ENCODE results near the gene RPL10. TPM values are rescaled to one million over a fixed set of nuclear protein-coding genes. Genes with fewer than 3 reads are reported as not detected.

Gene RPL10
- polyA plus RNA-seq (ENCODE audit: insufficient read length in 3 of 3) = 1,000 to 10,000 TPM; 3,021 to 3,596 (median 3,323) TPM
- long read RNA-seq, donor 1, transcript RPL10-207 (7 exons, 657 nt) = minor isoform, 6 of 770 reads
- long read RNA-seq, donor 1, transcript RPL10-201 (6 exons, 2,278 nt) = major isoform, 496 of 770 reads
- long read RNA-seq, donor 1, transcript RPL10-211 (5 exons, 802 nt) = minor isoform, 9 of 770 reads
- long read RNA-seq, donor 1, transcript RPL10-204 (7 exons, 2,318 nt) = minor isoform, 15 of 770 reads
- long read RNA-seq, donor 1, partial matches to known transcripts = 241 of 770 reads
- long read RNA-seq, donor 1, other reads (novel, unspliced or antisense) = 0 of 770 reads
- long read RNA-seq, donor 2, transcript RPL10-204 (7 exons, 2,318 nt) = minor isoform, 14 of 1,018 reads
- long read RNA-seq, donor 2, transcript RPL10-207 (7 exons, 657 nt) = minor isoform, 11 of 1,018 reads
- long read RNA-seq, donor 2, transcript RPL10-211 (5 exons, 802 nt) = minor isoform, 20 of 1,018 reads
- long read RNA-seq, donor 2, transcript RPL10-201 (6 exons, 2,278 nt) = major isoform, 680 of 1,018 reads
- long read RNA-seq, donor 2, partial matches to known transcripts = 278 of 1,018 reads
- long read RNA-seq, donor 2, other reads (novel, unspliced or antisense) = 11 of 1,018 reads
- long read RNA-seq, donor 3, transcript RPL10-204 (7 exons, 2,318 nt) = minor isoform, 29 of 764 reads
- long read RNA-seq, donor 3, transcript RPL10-201 (6 exons, 2,278 nt) = major isoform, 424 of 764 reads
- long read RNA-seq, donor 3, transcript RPL10-211 (5 exons, 802 nt) = minor isoform, 30 of 764 reads
- long read RNA-seq, donor 3, partial matches to known transcripts = 270 of 764 reads
- long read RNA-seq, donor 3, other reads (novel, unspliced or antisense) = 0 of 764 reads
- long read RNA-seq, donor 4, transcript RPL10-211 (5 exons, 802 nt) = minor isoform, 25 of 1,057 reads
- long read RNA-seq, donor 4, transcript RPL10-204 (7 exons, 2,318 nt) = minor isoform, 22 of 1,057 reads
- long read RNA-seq, donor 4, transcript RPL10-207 (7 exons, 657 nt) = minor isoform, 14 of 1,057 reads
- long read RNA-seq, donor 4, transcript RPL10-201 (6 exons, 2,278 nt) = major isoform, 648 of 1,057 reads
- long read RNA-seq, donor 4, partial matches to known transcripts = 339 of 1,057 reads
- long read RNA-seq, donor 4, other reads (novel, unspliced or antisense) = 0 of 1,057 reads
- long read RNA-seq, donor 5, transcript RPL10-211 (5 exons, 802 nt) = minor isoform, 51 of 2,037 reads
- long read RNA-seq, donor 5, transcript RPL10-204 (7 exons, 2,318 nt) = minor isoform, 49 of 2,037 reads
- long read RNA-seq, donor 5, transcript RPL10-201 (6 exons, 2,278 nt) = major isoform, 1,213 of 2,037 reads
- long read RNA-seq, donor 5, transcript RPL10-207 (7 exons, 657 nt) = minor isoform, 31 of 2,037 reads
- long read RNA-seq, donor 5, partial matches to known transcripts = 671 of 2,037 reads
- long read RNA-seq, donor 5, other reads (novel, unspliced or antisense) = 10 of 2,037 reads
- long read RNA-seq, donor 6, transcript RPL10-211 (5 exons, 802 nt) = minor isoform, 26 of 651 reads
- long read RNA-seq, donor 6, transcript RPL10-216 (5 exons, 1,369 nt) = minor isoform, 7 of 651 reads
- long read RNA-seq, donor 6, transcript RPL10-204 (7 exons, 2,318 nt) = minor isoform, 16 of 651 reads
- long read RNA-seq, donor 6, transcript RPL10-201 (6 exons, 2,278 nt) = major isoform, 321 of 651 reads
- long read RNA-seq, donor 6, partial matches to known transcripts = 272 of 651 reads
- long read RNA-seq, donor 6, other reads (novel, unspliced or antisense) = 0 of 651 reads
- long read RNA-seq, donor 7, transcript RPL10-204 (7 exons, 2,318 nt) = minor isoform, 46 of 1,583 reads
- long read RNA-seq, donor 7, transcript RPL10-201 (6 exons, 2,278 nt) = major isoform, 981 of 1,583 reads
- long read RNA-seq, donor 7, transcript RPL10-207 (7 exons, 657 nt) = minor isoform, 14 of 1,583 reads
- long read RNA-seq, donor 7, transcript RPL10-211 (5 exons, 802 nt) = minor isoform, 22 of 1,583 reads
- long read RNA-seq, donor 7, partial matches to known transcripts = 494 of 1,583 reads
- long read RNA-seq, donor 7, other reads (novel, unspliced or antisense) = 18 of 1,583 reads
- long read RNA-seq, donor 8, transcript RPL10-201 (6 exons, 2,278 nt) = major isoform, 1,719 of 2,562 reads
- long read RNA-seq, donor 8, transcript RPL10-204 (7 exons, 2,318 nt) = minor isoform, 43 of 2,562 reads
- long read RNA-seq, donor 8, transcript RPL10-211 (5 exons, 802 nt) = minor isoform, 32 of 2,562 reads
- long read RNA-seq, donor 8, transcript RPL10-207 (7 exons, 657 nt) = minor isoform, 34 of 2,562 reads
- long read RNA-seq, donor 8, partial matches to known transcripts = 686 of 2,562 reads
- long read RNA-seq, donor 8, other reads (novel, unspliced or antisense) = 29 of 2,562 reads
- long read RNA-seq, donor 9, transcript RPL10-204 (7 exons, 2,318 nt) = minor isoform, 22 of 1,091 reads
- long read RNA-seq, donor 9, transcript RPL10-201 (6 exons, 2,278 nt) = major isoform, 596 of 1,091 reads
- long read RNA-seq, donor 9, transcript RPL10-211 (5 exons, 802 nt) = minor isoform, 16 of 1,091 reads
- long read RNA-seq, donor 9, transcript RPL10-207 (7 exons, 657 nt) = minor isoform, 14 of 1,091 reads
- long read RNA-seq, donor 9, partial matches to known transcripts = 428 of 1,091 reads
- long read RNA-seq, donor 9, other reads (novel, unspliced or antisense) = 0 of 1,091 reads
- long read RNA-seq, donor 10, transcript RPL10-211 (5 exons, 802 nt) = minor isoform, 24 of 704 reads
- long read RNA-seq, donor 10, transcript RPL10-204 (7 exons, 2,318 nt) = minor isoform, 36 of 704 reads
- long read RNA-seq, donor 10, transcript RPL10-201 (6 exons, 2,278 nt) = major isoform, 401 of 704 reads
- long read RNA-seq, donor 10, transcript RPL10-216 (5 exons, 1,369 nt) = minor isoform, 7 of 704 reads
- long read RNA-seq, donor 10, partial matches to known transcripts = 226 of 704 reads
- long read RNA-seq, donor 10, other reads (novel, unspliced or antisense) = 6 of 704 reads
- long read RNA-seq, donor 11, transcript RPL10-204 (7 exons, 2,318 nt) = minor isoform, 12 of 394 reads
- long read RNA-seq, donor 11, transcript RPL10-201 (6 exons, 2,278 nt) = major isoform, 231 of 394 reads
- long read RNA-seq, donor 11, transcript RPL10-211 (5 exons, 802 nt) = minor isoform, 11 of 394 reads
- long read RNA-seq, donor 11, partial matches to known transcripts = 132 of 394 reads
- long read RNA-seq, donor 11, other reads (novel, unspliced or antisense) = 0 of 394 reads
- long read RNA-seq, donor 12, transcript RPL10-204 (7 exons, 2,318 nt) = minor isoform, 8 of 647 reads
- long read RNA-seq, donor 12, transcript RPL10-211 (5 exons, 802 nt) = minor isoform, 6 of 647 reads
- long read RNA-seq, donor 12, transcript RPL10-201 (6 exons, 2,278 nt) = major isoform, 408 of 647 reads
- long read RNA-seq, donor 12, transcript RPL10-207 (7 exons, 657 nt) = minor isoform, 5 of 647 reads
- long read RNA-seq, donor 12, partial matches to known transcripts = 213 of 647 reads
- long read RNA-seq, donor 12, other reads (novel, unspliced or antisense) = 0 of 647 reads
- long read RNA-seq, donor 13, transcript RPL10-207 (7 exons, 657 nt) = minor isoform, 19 of 2,388 reads
- long read RNA-seq, donor 13, transcript RPL10-204 (7 exons, 2,318 nt) = minor isoform, 36 of 2,388 reads
- long read RNA-seq, donor 13, transcript RPL10-211 (5 exons, 802 nt) = minor isoform, 44 of 2,388 reads
- long read RNA-seq, donor 13, transcript RPL10-201 (6 exons, 2,278 nt) = major isoform, 1,590 of 2,388 reads
- long read RNA-seq, donor 13, partial matches to known transcripts = 661 of 2,388 reads
- long read RNA-seq, donor 13, other reads (novel, unspliced or antisense) = 29 of 2,388 reads
- long read RNA-seq, donor 14, transcript RPL10-207 (7 exons, 657 nt) = minor isoform, 19 of 1,071 reads
- long read RNA-seq, donor 14, transcript RPL10-201 (6 exons, 2,278 nt) = major isoform, 672 of 1,071 reads
- long read RNA-seq, donor 14, transcript RPL10-204 (7 exons, 2,318 nt) = minor isoform, 24 of 1,071 reads
- long read RNA-seq, donor 14, transcript RPL10-211 (5 exons, 802 nt) = minor isoform, 21 of 1,071 reads
- long read RNA-seq, donor 14, partial matches to known transcripts = 320 of 1,071 reads
- long read RNA-seq, donor 14, other reads (novel, unspliced or antisense) = 5 of 1,071 reads
- long read RNA-seq, donor 15, transcript RPL10-204 (7 exons, 2,318 nt) = minor isoform, 12 of 550 reads
- long read RNA-seq, donor 15, transcript RPL10-211 (5 exons, 802 nt) = minor isoform, 17 of 550 reads
- long read RNA-seq, donor 15, transcript RPL10-207 (7 exons, 657 nt) = minor isoform, 5 of 550 reads
- long read RNA-seq, donor 15, transcript RPL10-201 (6 exons, 2,278 nt) = major isoform, 305 of 550 reads
- long read RNA-seq, donor 15, partial matches to known transcripts = 208 of 550 reads
- long read RNA-seq, donor 15, other reads (novel, unspliced or antisense) = 0 of 550 reads
- long read RNA-seq, donor 16, transcript RPL10-201 (6 exons, 2,278 nt) = major isoform, 674 of 1,198 reads
- long read RNA-seq, donor 16, transcript RPL10-216 (5 exons, 1,369 nt) = minor isoform, 11 of 1,198 reads
- long read RNA-seq, donor 16, transcript RPL10-204 (7 exons, 2,318 nt) = minor isoform, 45 of 1,198 reads
- long read RNA-seq, donor 16, transcript RPL10-211 (5 exons, 802 nt) = minor isoform, 56 of 1,198 reads
- long read RNA-seq, donor 16, partial matches to known transcripts = 390 of 1,198 reads
- long read RNA-seq, donor 16, other reads (novel, unspliced or antisense) = 6 of 1,198 reads

GRCh38 chrX:154397888-154398667 lies at the start of gene RPL10:
TSS of gene RPL10 (plus strand) at chrX:154398377. CDS start at chrX:154398520, 143 bp downstream.
- peak; percentile 66 to 95 (median 88) for DNase-seq (ENCODE audit: extremely low read depth in 1 of 11, low read depth in 9 of 11, low spot score in 4 of 11)

- no peak for DNase-seq (ENCODE audit: extremely low read depth in 1 of 11, low read depth in 9 of 11, low spot score in 4 of 11)
Measured at GRCh38 chrX:154348646-154349358, 49.4 kb upstream of the RPL10 start.

- DNase-seq (ENCODE audit: extremely low read depth in 1 of 11, low read depth in 9 of 11, low spot score in 4 of 11) = no peak
Measured at GRCh38 chrX:154349359-154349935, 48.7 kb upstream of the RPL10 start.

- DNase-seq (ENCODE audit: extremely low read depth in 1 of 11, low read depth in 9 of 11, low spot score in 4 of 11) = no peak
Measured at GRCh38 chrX:154349979-154350378, 48.2 kb upstream of the RPL10 start.

- DNase-seq (ENCODE audit: extremely low read depth in 1 of 11, low read depth in 9 of 11, low spot score in 4 of 11) = no peak
Measured at GRCh38 chrX:154350429-154351182, 47.6 kb upstream of the RPL10 start.

- no peak for DNase-seq (ENCODE audit: extremely low read depth in 1 of 11, low read depth in 9 of 11, low spot score in 4 of 11)
Measured at GRCh38 chrX:154351183-154352011, 46.8 kb upstream of the RPL10 start.

GRCh38 chrX:154352012-154352401 lies 46.2 kb upstream of the RPL10 start:
- DNase-seq (ENCODE audit: extremely low read depth in 1 of 11, low read depth in 9 of 11, low spot score in 4 of 11) = no peak

- DNase-seq (ENCODE audit: extremely low read depth in 1 of 11, low read depth in 9 of 11, low spot score in 4 of 11) = no peak
Measured at GRCh38 chrX:154352466-154352865, 45.7 kb upstream of the RPL10 start.
